HEK293T (cell line): ENCODE data around the gene CTR9.

Source experiments
- CTCF ChIA-PET: fragments of 350-600 bp; formaldehyde crosslinking; extraction: SDS; loops from one replicate; lab custom pipeline; 2021; ENCODE audit warnings: antibody characterized with exemption, inconsistent platforms; lab: Yijun Ruan, JAX
- POLR2A ChIA-PET: fragments of 350-600 bp; formaldehyde crosslinking; extraction: SDS; loops from one replicate; lab custom pipeline; 2020; ENCODE audit warnings: antibody characterized with exemption, inconsistent platforms; lab: Yijun Ruan, JAX
- DNase-seq: peaks from one replicate; pipeline ENCODE4 v3.0.0; 2012; ENCODE audit warnings: mixed read lengths; ENCODE audit errors: extremely low spot score
- ARNT ChIP-seq: fragments of 450-650 bp; IDR thresholded peaks from 2 replicates; pipeline ENCODE4 v1.6.1; 2017; ENCODE audit warnings: mild to moderate bottlenecking
- BHLHE40 ChIP-seq: fragments of 450-650 bp; IDR thresholded peaks from 2 replicates; pipeline ENCODE4 v1.6.1; 2016; ENCODE audit warnings: mild to moderate bottlenecking, moderate library complexity, borderline replicate concordance
- CTBP1 ChIP-seq: fragments of 450-650 bp; IDR thresholded peaks from 2 replicates; pipeline ENCODE4 v1.6.1; 2016; ENCODE audit warnings: borderline replicate concordance
- ELF4 ChIP-seq: fragments of 450-650 bp; IDR thresholded peaks from 2 replicates; pipeline ENCODE4 v1.6.1; 2017; ENCODE audit warnings: antibody characterized with exemption
- FOXA1 ChIP-seq: fragments of 450-650 bp; IDR thresholded peaks from 2 replicates; pipeline ENCODE4 v1.6.1; 2016; ENCODE audit warnings: mild to moderate bottlenecking
- FOXK2 ChIP-seq: fragments of 450-650 bp; IDR thresholded peaks from 2 replicates; pipeline ENCODE4 v1.6.1; 2016; ENCODE audit warnings: mild to moderate bottlenecking
- FOXM1 ChIP-seq: fragments of 450-650 bp; IDR thresholded peaks from 2 replicates; pipeline ENCODE4 v1.6.1; 2017; ENCODE audit warnings: mild to moderate bottlenecking, borderline replicate concordance
- HDGF ChIP-seq: fragments of 450-650 bp; IDR thresholded peaks from 2 replicates; pipeline ENCODE4 v1.6.1; 2017; ENCODE audit warnings: antibody characterized with exemption, borderline replicate concordance
- L3MBTL2 ChIP-seq: fragments of 450-650 bp; conservative IDR thresholded peaks from 2 replicates; pipeline ENCODE4 v1.6.1; 2016; ENCODE audit warnings: mild to moderate bottlenecking
- LEF1 ChIP-seq: fragments of 450-650 bp; IDR thresholded peaks from 2 replicates; pipeline ENCODE4 v1.6.1; 2017; ENCODE audit warnings: mild to moderate bottlenecking, borderline replicate concordance
- NFRKB ChIP-seq: fragments of 450-650 bp; IDR thresholded peaks from 2 replicates; pipeline ENCODE4 v1.6.1; 2016; ENCODE audit warnings: mild to moderate bottlenecking, moderate library complexity
- SP1 ChIP-seq: fragments of 450-650 bp; IDR thresholded peaks from 2 replicates; pipeline ENCODE4 v1.6.1; 2017
- SUZ12 ChIP-seq: fragments of 450-650 bp; IDR thresholded peaks from 2 replicates; pipeline ENCODE4 v1.6.1; 2016; ENCODE audit warnings: mild to moderate bottlenecking
- TARDBP ChIP-seq: fragments of 450-650 bp; IDR thresholded peaks from 2 replicates; pipeline ENCODE4 v1.6.1; 2016
- ZNF384 ChIP-seq: fragments of 450-650 bp; IDR thresholded peaks from 2 replicates; pipeline ENCODE4 v1.6.1; 2016
- TF ChIP-seq, protein P1 (sequence below): fragments of 450-650 bp; IDR thresholded peaks from 2 replicates; pipeline ENCODE4 v1.6.1; 2016

Gene CTR9

DNA sequence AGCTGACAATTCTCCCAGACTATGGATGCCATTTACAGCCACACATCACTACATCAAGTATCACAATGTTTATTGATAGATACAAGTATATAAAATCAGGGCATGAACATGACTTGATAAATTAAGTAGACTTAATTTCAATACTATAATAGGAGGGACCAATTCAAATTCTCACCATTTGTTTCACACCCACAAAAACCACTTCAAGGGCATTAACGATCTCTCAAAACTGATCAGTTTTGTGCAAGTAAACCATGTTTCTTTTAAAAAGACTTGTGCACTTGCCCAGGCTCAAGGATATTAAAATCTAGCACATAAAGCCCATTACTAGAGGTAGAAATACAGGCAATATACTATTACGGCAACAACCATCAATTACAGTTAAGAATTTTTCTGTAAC lies 46.0 kb downstream of the CTR9 start:
- POLR2A ChIA-PET = interaction anchor here (5.5 kb wide), 1 partner anchor 11 kb away, joined by 63 read pairs; the partner anchor contains the start of gene EIF4G2
- TF ChIP-seq ELF4 (no peak), HDGF (no peak), FOXK2 (no peak), CTBP1 (no peak), ZNF384 (no peak), L3MBTL2 (no peak), TARDBP (no peak)
- DNase-seq = no peak
- CTCF ChIA-PET = interaction anchor here (1.4 kb wide), 1 partner anchor 137 kb away, joined by 4 read pairs; no protein-coding TSS in a partner anchor

DNA sequence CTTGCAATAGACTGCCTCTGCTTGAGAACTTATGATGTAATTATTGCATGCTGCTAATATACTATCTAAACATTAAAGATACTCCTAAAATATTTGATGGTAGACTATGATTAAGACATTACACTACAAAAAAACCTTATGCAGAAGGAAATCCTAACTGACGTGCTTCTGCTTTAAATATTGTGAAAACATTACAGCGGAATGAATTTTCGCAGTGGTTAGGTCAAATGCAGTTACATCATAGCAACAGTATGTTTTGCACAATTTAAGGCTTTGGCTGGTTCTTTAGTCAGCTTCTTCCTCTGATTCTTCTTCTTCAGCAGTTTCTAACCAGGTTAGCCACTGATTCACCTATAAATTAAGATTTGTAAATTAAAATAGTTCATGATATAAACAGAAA lies 46.5 kb downstream of the CTR9 start:
- ChIA-PET CTCF (interaction anchor here (1.4 kb wide), 1 partner anchor 137 kb away, joined by 4 read pairs; no protein-coding TSS in a partner anchor), POLR2A (interaction anchor here (5.5 kb wide), 1 partner anchor 10 kb away, joined by 63 read pairs; the partner anchor contains the start of gene EIF4G2)
- TF ChIP-seq, protein P1, sequence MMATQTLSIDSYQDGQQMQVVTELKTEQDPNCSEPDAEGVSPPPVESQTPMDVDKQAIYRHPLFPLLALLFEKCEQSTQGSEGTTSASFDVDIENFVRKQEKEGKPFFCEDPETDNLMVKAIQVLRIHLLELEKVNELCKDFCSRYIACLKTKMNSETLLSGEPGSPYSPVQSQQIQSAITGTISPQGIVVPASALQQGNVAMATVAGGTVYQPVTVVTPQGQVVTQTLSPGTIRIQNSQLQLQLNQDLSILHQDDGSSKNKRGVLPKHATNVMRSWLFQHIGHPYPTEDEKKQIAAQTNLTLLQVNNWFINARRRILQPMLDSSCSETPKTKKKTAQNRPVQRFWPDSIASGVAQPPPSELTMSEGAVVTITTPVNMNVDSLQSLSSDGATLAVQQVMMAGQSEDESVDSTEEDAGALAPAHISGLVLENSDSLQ = no peak
- TF ChIP-seq ARNT (no peak), ELF4 (no peak), FOXM1 (no peak), FOXK2 (no peak), CTBP1 (no peak), L3MBTL2 (no peak), SUZ12 (no peak), FOXA1 (no peak), HDGF (no peak), SP1 (no peak), BHLHE40 (no peak)
- no peak for DNase-seq

DNA sequence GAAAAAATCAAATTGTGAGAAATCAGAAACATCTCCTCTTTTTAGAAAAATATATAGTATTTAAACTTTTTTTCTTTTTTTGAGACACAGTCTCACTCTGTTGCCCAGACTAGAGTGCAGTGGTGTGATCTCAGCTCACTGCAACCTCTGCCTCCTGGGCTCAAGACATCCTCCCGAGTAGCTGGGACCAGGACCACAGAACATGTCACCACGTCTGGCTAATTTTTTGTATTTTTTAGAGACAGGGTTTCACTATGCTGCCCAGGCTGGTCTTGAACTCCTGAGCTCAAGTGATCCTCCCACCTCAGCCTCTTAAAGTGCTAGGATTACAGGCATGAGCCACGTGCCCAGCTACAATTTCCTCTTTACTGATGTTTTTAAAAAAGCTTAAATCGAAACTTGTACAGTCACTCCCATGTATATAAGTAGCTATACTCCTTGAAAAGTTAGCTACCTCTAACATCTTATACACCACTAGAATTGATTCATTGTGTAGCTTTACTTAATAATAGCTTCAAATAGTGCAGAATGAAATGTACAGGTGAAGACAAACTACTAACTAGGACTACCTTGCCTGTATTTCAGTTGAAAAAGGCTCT lies 47.4 kb downstream of the CTR9 start:
- TF ChIP-seq ARNT = no peak
- no peak for TF ChIP-seq NFRKB
- no peak for TF ChIP-seq L3MBTL2
- no peak for TF ChIP-seq LEF1
- no peak for TF ChIP-seq HDGF
- no peak for TF ChIP-seq BHLHE40
- TF ChIP-seq FOXM1 = no peak
- ChIA-PET CTCF (interaction anchor here (1.4 kb wide), 1 partner anchor 136 kb away, joined by 4 read pairs; no protein-coding TSS in a partner anchor), POLR2A (interaction anchor here (5.5 kb wide), 1 partner anchor 10 kb away, joined by 63 read pairs; the partner anchor contains the start of gene EIF4G2)
- DNase-seq = no peak

DNA sequence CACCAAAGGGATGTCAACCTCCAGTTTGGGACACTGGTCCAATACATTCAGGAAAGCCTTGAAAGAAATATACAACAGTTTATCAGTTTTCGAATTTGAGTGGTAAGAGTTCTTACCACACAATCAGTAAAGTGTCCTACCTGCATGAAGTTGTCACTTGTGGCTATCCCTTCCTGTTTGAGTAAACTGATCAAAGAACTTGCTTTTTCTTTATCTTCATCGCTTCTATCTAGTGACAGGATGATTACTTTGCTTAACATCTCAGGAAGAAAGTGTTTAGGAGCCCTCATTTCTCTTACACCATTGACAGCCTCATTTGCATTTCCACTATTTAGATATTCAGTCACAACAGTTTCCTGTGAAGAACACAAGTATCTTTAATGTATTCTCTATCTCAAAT lies 49.2 kb downstream of the CTR9 start:
- ChIA-PET CTCF (no interaction called here), POLR2A (interaction anchor here (5.5 kb wide), 1 partner anchor 8 kb away, joined by 63 read pairs; the partner anchor contains the start of gene EIF4G2)
- TF ChIP-seq, protein P1 = no peak
- TF ChIP-seq NFRKB (no peak), SUZ12 (no peak), FOXA1 (no peak), TARDBP (no peak), SP1 (no peak), FOXM1 (no peak), ARNT (no peak), LEF1 (no peak), ELF4 (no peak)
- DNase-seq = no peak

DNA sequence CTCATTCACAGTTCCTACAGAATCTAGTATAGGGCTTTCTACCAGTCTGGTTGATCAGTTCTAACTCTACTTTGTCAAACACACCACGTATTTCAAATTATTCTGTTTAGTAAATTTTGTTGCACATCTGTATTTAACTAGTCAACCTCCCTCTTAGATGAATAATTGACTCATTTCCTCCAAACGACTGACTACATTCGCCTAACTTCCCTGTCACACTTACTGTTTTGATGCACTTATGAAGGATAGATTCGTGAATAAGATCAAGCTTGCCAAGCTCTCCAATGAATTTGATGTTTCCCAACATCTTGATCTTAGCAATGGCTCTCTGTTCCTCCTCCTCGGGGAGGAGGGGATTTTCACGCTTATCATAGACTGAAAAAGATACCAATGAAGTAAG lies 52.6 kb downstream of the CTR9 start:
- no peak for DNase-seq
- POLR2A ChIA-PET = no interaction called here
- CTCF ChIA-PET = interaction anchor here (0.6 to 2.9 kb wide), 2 partner anchors 12 to 122 kb away, joined by 5 to 12 read pairs; no protein-coding TSS in a partner anchor
- TF ChIP-seq NFRKB (no peak), TARDBP (no peak), L3MBTL2 (no peak), ARNT (no peak), ELF4 (no peak), LEF1 (no peak), CTBP1 (no peak), SUZ12 (no peak)

DNA sequence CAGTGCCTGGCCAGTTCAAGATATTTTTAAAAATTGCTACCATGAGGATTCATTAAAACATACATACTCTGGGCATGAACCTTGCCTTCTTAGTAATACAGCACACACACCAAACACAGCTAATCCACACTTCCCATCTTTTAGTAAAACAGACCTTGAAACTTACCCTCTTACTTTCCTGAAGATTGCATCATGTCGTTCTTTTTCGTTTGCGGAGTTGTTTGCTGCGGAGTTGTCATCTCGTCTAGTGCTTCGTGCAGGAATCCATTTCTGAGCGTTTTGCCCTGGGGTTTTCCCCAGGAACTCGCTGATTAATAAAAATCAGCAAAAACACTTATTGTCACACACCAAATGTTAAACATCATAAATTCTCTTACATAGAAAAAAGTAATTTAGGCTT lies 54.7 kb downstream of the CTR9 start:
- no peak for TF ChIP-seq FOXM1
- TF ChIP-seq, protein P1 = no peak
- no peak for TF ChIP-seq LEF1
- TF ChIP-seq HDGF = no peak
- no peak for DNase-seq
- ChIA-PET POLR2A (no interaction called here), CTCF (no interaction called here)

DNA sequence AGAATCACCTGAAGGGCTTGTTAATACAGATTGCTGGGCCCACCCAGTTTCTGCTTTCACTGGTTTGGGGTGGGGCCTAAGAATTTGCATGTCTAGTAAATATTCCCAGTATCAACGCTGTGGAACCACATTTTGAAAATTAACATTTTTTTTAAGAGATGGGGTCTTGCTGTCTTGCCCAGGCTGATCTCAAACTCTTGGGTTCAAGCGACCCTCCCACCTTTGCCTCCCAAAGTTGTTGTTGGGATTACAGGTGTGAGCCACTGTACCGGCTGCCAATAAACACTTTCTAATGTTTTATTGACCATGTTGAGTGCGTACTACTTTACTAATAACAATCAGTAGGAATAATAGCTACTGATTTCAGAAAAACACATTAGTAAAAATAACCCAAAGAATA lies 55.2 kb downstream of the CTR9 start:
- DNase-seq = no peak
- CTCF ChIA-PET = no interaction called here
- POLR2A ChIA-PET = interaction anchor here (4.1 kb wide), 1 partner anchor 9 kb away, joined by 63 read pairs; no protein-coding TSS in a partner anchor
- TF ChIP-seq FOXM1 (no peak), ARNT (no peak), TARDBP (no peak), ZNF384 (no peak), FOXK2 (no peak), SUZ12 (no peak), BHLHE40 (no peak), SP1 (no peak), CTBP1 (no peak), NFRKB (no peak), HDGF (no peak), L3MBTL2 (no peak), FOXA1 (no peak), ELF4 (no peak), LEF1 (no peak)
- TF ChIP-seq, protein P1 = no peak
